Measurements from ENCODE around the gene PRR23E. TPM values are rescaled to one million over a fixed set of nuclear protein-coding genes. Genes with fewer than 3 reads are reported as not detected.
A peak's percentile ranks its signal among the peaks of the same experiment; 100 is the strongest.

The PRR23E gene
- total RNA-seq, 1 experiment from 2014 or later = not detected

DNA sequence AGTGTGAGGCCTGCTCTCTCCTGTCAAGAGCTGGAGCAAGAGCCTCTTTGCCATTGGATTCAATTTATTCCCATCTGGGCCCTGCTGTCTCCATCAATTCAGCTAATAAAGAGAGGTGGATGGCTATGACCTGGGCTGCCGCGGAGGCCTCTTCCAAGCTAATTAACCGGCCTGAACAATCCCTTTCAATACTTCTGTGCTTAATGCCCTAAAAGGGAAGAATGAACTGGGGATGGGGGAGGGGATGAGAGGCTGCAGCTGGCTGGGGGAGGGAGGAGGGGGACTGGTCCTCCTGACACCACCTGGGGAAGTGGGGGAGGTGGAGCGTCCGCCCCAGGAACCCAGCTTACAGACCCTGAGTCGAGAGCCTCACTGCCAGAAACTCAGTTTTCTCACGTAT is 33.4 kb upstream of the PRR23E start:
- H2AFZ ChIP-seq (ENCODE audit: low read length) = no peak overlapping the region
- H3K36me3 ChIP-seq (ENCODE audit: insufficient read depth, low read length) = no peaks in the 10 kb centered on the region
- peaks cover 5% of the 10 kb centered on the region for H3K4me1 ChIP-seq (ENCODE audit: low read length)
- no peaks in the 10 kb centered on the region for H3K79me2 ChIP-seq (ENCODE audit: low read length)
- no peak overlapping the region for H3K9ac ChIP-seq (ENCODE audit: low read length)
- no peaks in the 10 kb centered on the region for H3K27me3 ChIP-seq (ENCODE audit: low read length)
- H3K4me3 ChIP-seq (ENCODE audit: low read length) = no peak overlapping the region
- H3K9me3 ChIP-seq (ENCODE audit: low read length) = 0 out of 2 replicates have a peak, but pooled peaks cover 4% of the 10 kb centered on the region
- H3K27ac ChIP-seq (ENCODE audit: low read length) = no peak overlapping the region
- no peak overlapping the region for H3K4me2 ChIP-seq (ENCODE audit: low read depth, low read length, poor library complexity, severe bottlenecking)
- no peaks in the 10 kb centered on the region for H3K9me2 ChIP-seq (replicated peaks; ENCODE audit: insufficient read depth, low read length)
- H4K20me1 ChIP-seq (ENCODE audit: insufficient read depth, low read depth, low read length) = 0 out of 2 replicates have a peak, but pooled peaks cover 4% of the 10 kb centered on the region
- no peak for DNase-seq

DNA sequence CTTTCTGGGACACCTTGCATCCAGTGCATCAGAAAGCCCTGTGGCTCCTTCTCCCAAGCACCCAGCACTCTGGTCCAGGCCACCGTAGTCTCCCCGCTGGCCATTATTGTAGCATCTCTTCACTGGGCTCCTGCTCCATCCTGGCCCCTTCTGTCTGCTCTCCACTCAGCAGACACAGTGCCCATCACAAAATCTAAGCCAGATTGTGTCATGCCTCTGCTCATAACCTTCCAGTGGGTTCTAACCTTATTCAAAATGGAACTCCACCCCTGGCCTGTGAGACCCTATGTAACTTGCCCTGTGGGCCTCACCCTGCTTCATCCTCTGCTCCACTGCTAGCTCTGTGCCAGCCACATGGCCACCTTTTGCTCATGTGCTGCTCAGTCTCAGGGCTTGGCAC is 31.7 kb upstream of the PRR23E start:
- Histone ChIP-seq H3K9me2 (replicated peaks; ENCODE audit: insufficient read depth, low read length) (no peaks in the 10 kb centered on the region), H4K20me1 (ENCODE audit: insufficient read depth, low read depth, low read length) (0 out of 2 replicates have a peak, but pooled peaks cover 4% of the 10 kb centered on the region), H3K9me3 (ENCODE audit: low read length) (no peaks in the 10 kb centered on the region), H2AFZ (ENCODE audit: low read length) (no peak overlapping the region), H3K27ac (ENCODE audit: low read length) (no peak overlapping the region), H3K4me2 (ENCODE audit: low read depth, low read length, poor library complexity, severe bottlenecking) (no peak overlapping the region), H3K79me2 (ENCODE audit: low read length) (no peaks in the 10 kb centered on the region), H3K36me3 (ENCODE audit: insufficient read depth, low read length) (no peaks in the 10 kb centered on the region), H3K27me3 (ENCODE audit: low read length) (no peaks in the 10 kb centered on the region), H3K4me3 (ENCODE audit: low read length) (no peak overlapping the region), H3K9ac (ENCODE audit: low read length) (no peak overlapping the region), H3K4me1 (ENCODE audit: low read length) (peaks cover 5% of the 10 kb centered on the region)
- no peak for DNase-seq

- Histone ChIP-seq H3K27me3 (ENCODE audit: low read length) (no peaks in the 10 kb centered on the region), H3K4me3 (ENCODE audit: low read length) (no peak overlapping the region), H2AFZ (ENCODE audit: low read length) (no peak overlapping the region), H3K36me3 (ENCODE audit: insufficient read depth, low read length) (no peaks in the 10 kb centered on the region), H3K27ac (ENCODE audit: low read length) (no peak overlapping the region), H4K20me1 (ENCODE audit: insufficient read depth, low read depth, low read length) (0 out of 2 replicates have a peak, but pooled peaks cover 4% of the 10 kb centered on the region), H3K9me3 (ENCODE audit: low read length) (no peaks in the 10 kb centered on the region), H3K79me2 (ENCODE audit: low read length) (no peaks in the 10 kb centered on the region), H3K9ac (ENCODE audit: low read length) (no peak overlapping the region), H3K4me2 (ENCODE audit: low read depth, low read length, poor library complexity, severe bottlenecking) (no peak overlapping the region), H3K9me2 (replicated peaks; ENCODE audit: insufficient read depth, low read length) (no peaks in the 10 kb centered on the region), H3K4me1 (ENCODE audit: low read length) (peaks cover 5% of the 10 kb centered on the region)
- DNase-seq = no peak
These were observed 30.9 kb upstream of the PRR23E start for GRCh38 chr3:127161973-127162579.

DNA sequence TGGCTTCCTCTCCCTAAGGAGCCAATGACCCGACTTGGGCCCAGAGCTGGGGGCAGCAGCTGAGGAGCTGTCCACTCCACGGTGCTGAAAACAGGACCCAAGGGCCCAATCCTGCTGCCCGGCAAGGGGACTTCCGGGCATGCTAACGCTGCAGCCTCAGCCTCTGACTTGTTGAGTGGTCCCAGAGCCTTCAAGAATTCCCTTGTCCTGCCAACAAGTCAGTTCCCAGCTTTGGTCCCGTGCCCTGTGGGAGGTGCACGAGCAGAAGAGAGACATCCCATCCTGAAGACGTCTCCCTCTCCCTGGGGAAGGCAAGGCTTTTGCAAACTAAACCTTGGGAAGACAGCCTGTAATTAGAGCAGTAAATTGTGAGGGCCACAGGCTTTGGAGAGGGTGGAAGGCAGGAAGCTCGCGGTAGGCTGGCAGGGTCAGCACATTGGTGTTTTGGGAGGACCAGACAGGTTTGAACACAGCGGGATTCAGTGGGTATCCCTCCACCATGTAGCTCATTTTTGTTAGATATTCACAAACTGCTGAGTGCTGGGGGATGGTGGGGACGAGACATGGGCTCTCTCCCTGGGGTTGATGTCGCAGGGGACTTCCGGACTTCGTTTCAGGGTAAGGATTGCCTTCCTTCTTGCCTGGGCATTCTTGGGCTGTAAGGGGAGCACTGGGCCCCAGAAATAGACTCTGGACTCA is 29.8 kb upstream of the PRR23E start:
- peak; percentile 47 for DNase-seq
- peaks cover 5% of the 10 kb centered on the region for H3K4me1 ChIP-seq (ENCODE audit: low read length)
- no peak overlapping the region for H3K9ac ChIP-seq (ENCODE audit: low read length)
- H3K9me2 ChIP-seq (replicated peaks; ENCODE audit: insufficient read depth, low read length) = no peaks in the 10 kb centered on the region
- no peaks in the 10 kb centered on the region for H3K36me3 ChIP-seq (ENCODE audit: insufficient read depth, low read length)
- no peaks in the 10 kb centered on the region for H3K27me3 ChIP-seq (ENCODE audit: low read length)
- H3K27ac ChIP-seq (ENCODE audit: low read length) = no peak overlapping the region
- H3K9me3 ChIP-seq (ENCODE audit: low read length) = no peaks in the 10 kb centered on the region
- 0 out of 2 replicates have a peak, but pooled peaks cover 4% of the 10 kb centered on the region for H4K20me1 ChIP-seq (ENCODE audit: insufficient read depth, low read depth, low read length)
- H3K4me3 ChIP-seq (ENCODE audit: low read length) = no peak overlapping the region
- H3K4me2 ChIP-seq (ENCODE audit: low read depth, low read length, poor library complexity, severe bottlenecking) = no peak overlapping the region
- H3K79me2 ChIP-seq (ENCODE audit: low read length) = no peaks in the 10 kb centered on the region
- H2AFZ ChIP-seq (ENCODE audit: low read length) = no peak overlapping the region

DNA sequence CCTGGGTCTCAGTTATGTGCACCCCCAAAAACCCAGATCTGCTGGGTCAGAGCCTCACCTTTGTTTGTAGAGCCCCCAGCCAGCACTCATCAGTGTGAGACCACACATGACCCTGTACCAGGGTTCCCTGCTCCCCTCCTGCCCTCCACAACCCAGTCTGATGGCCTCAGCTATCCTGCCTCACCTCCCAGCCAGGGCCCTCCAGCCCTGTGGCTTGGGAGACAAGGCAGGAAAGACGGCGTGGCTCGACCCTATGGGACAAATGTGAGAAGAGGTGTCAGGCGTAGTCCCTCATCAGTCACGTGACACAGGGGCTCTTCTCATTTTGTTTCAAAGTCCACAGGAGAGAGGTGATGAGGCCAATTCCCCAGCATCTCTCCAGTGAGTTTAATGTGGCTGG is 28.3 kb upstream of the PRR23E start:
- no peak overlapping the region for H3K4me2 ChIP-seq (ENCODE audit: low read depth, low read length, poor library complexity, severe bottlenecking)
- H4K20me1 ChIP-seq (ENCODE audit: insufficient read depth, low read depth, low read length) = no peaks in the 10 kb centered on the region
- no peak for DNase-seq
- H3K79me2 ChIP-seq (ENCODE audit: low read length) = no peaks in the 10 kb centered on the region
- H3K9me3 ChIP-seq (ENCODE audit: low read length) = no peaks in the 10 kb centered on the region
- peaks cover under 1% of the 10 kb centered on the region; the same call in 1 of the 2 replicates for H3K4me1 ChIP-seq (ENCODE audit: low read length)
- no peaks in the 10 kb centered on the region for H3K9me2 ChIP-seq (replicated peaks; ENCODE audit: insufficient read depth, low read length)
- H3K4me3 ChIP-seq (ENCODE audit: low read length) = no peak overlapping the region
- no peak overlapping the region for H2AFZ ChIP-seq (ENCODE audit: low read length)
- no peaks in the 10 kb centered on the region for H3K27me3 ChIP-seq (ENCODE audit: low read length)
- H3K36me3 ChIP-seq (ENCODE audit: insufficient read depth, low read length) = no peaks in the 10 kb centered on the region
- no peak overlapping the region for H3K27ac ChIP-seq (ENCODE audit: low read length)
- no peak overlapping the region for H3K9ac ChIP-seq (ENCODE audit: low read length)

DNA sequence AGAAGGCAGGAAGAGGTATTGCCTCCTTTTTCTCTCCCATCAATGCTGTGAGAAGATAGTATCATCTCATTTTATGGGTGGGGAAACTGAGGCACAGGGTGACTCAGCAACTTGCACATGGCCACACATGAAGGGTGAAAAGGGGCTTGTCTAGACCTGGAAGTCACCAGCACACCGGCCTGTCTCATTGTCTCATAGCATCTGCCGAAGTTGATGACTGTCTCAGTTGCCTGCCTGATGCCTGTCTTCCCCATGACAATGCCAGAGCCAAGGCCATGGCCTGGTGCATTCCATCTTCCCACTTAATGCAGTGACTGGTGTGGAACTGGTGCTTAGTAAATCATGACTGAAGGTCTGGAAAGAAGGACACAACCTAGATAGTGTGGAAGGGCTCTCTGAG is 27.9 kb upstream of the PRR23E start:
- H3K4me1 ChIP-seq (ENCODE audit: low read length) = no peaks in the 10 kb centered on the region
- no peaks in the 10 kb centered on the region for H3K79me2 ChIP-seq (ENCODE audit: low read length)
- no peaks in the 10 kb centered on the region for H3K27me3 ChIP-seq (ENCODE audit: low read length)
- H3K36me3 ChIP-seq (ENCODE audit: insufficient read depth, low read length) = no peaks in the 10 kb centered on the region
- no peak for DNase-seq
- H3K9me3 ChIP-seq (ENCODE audit: low read length) = no peaks in the 10 kb centered on the region
- no peak overlapping the region for H3K9ac ChIP-seq (ENCODE audit: low read length)
- no peak overlapping the region for H2AFZ ChIP-seq (ENCODE audit: low read length)
- no peaks in the 10 kb centered on the region for H4K20me1 ChIP-seq (ENCODE audit: insufficient read depth, low read depth, low read length)
- no peak overlapping the region for H3K4me2 ChIP-seq (ENCODE audit: low read depth, low read length, poor library complexity, severe bottlenecking)
- H3K27ac ChIP-seq (ENCODE audit: low read length) = no peak overlapping the region
- H3K4me3 ChIP-seq (ENCODE audit: low read length) = no peak overlapping the region
- no peaks in the 10 kb centered on the region for H3K9me2 ChIP-seq (replicated peaks; ENCODE audit: insufficient read depth, low read length)

DNA sequence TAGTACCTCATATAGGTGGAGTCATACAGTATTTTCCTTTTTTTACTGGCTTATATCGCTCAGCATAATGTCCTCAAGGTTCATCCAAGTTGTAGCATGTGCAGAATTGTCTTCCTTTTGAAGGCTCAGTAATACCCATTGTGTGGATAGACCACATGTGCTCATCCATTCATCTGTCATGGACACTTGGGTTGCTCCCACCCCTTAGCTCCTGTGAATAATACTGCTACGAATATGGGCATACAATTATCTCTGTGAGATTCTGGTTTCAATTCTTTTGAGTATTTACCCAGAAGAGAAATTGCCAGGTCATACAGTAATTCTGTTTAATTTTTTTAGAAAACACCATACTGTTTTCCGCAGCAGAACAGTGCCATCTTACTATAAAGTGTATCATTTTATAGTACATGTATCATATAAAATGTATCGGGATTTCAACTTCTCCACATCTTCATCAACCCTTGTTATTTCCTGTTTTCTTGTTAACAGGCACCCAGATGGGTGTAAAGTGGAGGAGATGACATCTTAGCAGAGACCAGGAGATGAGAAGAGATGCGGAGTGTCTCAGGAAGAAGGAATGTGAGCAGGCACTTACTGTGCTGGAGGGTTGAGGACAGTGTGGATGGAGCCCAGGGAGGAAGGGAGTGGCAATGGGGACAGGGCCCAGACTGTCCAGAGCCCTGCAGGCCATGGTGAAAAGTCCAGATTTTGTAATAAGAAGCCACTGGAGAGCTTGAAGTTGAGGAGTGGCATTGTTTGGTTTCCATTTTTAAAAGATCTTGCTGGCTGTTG is 27.0 kb upstream of the PRR23E start:
- no peaks in the 10 kb centered on the region for H4K20me1 ChIP-seq (ENCODE audit: insufficient read depth, low read depth, low read length)
- no peak overlapping the region for H3K27ac ChIP-seq (ENCODE audit: low read length)
- no peak overlapping the region for H3K9ac ChIP-seq (ENCODE audit: low read length)
- H2AFZ ChIP-seq (ENCODE audit: low read length) = no peak overlapping the region
- H3K27me3 ChIP-seq (ENCODE audit: low read length) = no peaks in the 10 kb centered on the region
- H3K9me3 ChIP-seq (ENCODE audit: low read length) = no peaks in the 10 kb centered on the region
- H3K4me3 ChIP-seq (ENCODE audit: low read length) = no peak overlapping the region
- DNase-seq = no peak
- no peak overlapping the region for H3K4me2 ChIP-seq (ENCODE audit: low read depth, low read length, poor library complexity, severe bottlenecking)
- H3K9me2 ChIP-seq (replicated peaks; ENCODE audit: insufficient read depth, low read length) = no peaks in the 10 kb centered on the region
- H3K36me3 ChIP-seq (ENCODE audit: insufficient read depth, low read length) = no peaks in the 10 kb centered on the region
- H3K4me1 ChIP-seq (ENCODE audit: low read length) = no peaks in the 10 kb centered on the region
- no peaks in the 10 kb centered on the region for H3K79me2 ChIP-seq (ENCODE audit: low read length)

GRCh38 chr3:127166501-127167065 is 26.3 kb upstream of the PRR23E start:
- H3K36me3 ChIP-seq (ENCODE audit: insufficient read depth, low read length) = no peaks in the 10 kb centered on the region
- no peaks in the 10 kb centered on the region for H3K9me2 ChIP-seq (replicated peaks; ENCODE audit: insufficient read depth, low read length)
- H2AFZ ChIP-seq (ENCODE audit: low read length) = no peak overlapping the region
- H3K9me3 ChIP-seq (ENCODE audit: low read length) = no peaks in the 10 kb centered on the region
- no peaks in the 10 kb centered on the region for H4K20me1 ChIP-seq (ENCODE audit: insufficient read depth, low read depth, low read length)
- H3K4me1 ChIP-seq (ENCODE audit: low read length) = no peaks in the 10 kb centered on the region
- no peaks in the 10 kb centered on the region for H3K27me3 ChIP-seq (ENCODE audit: low read length)
- H3K79me2 ChIP-seq (ENCODE audit: low read length) = no peaks in the 10 kb centered on the region
- no peak overlapping the region for H3K27ac ChIP-seq (ENCODE audit: low read length)
- no peak overlapping the region for H3K4me2 ChIP-seq (ENCODE audit: low read depth, low read length, poor library complexity, severe bottlenecking)
- no peak for DNase-seq
- H3K9ac ChIP-seq (ENCODE audit: low read length) = no peak overlapping the region
- no peak overlapping the region for H3K4me3 ChIP-seq (ENCODE audit: low read length)
